A673 (cell line): ENCODE results near the gene THOC7. TPM values are rescaled to one million over a fixed set of nuclear protein-coding genes. Genes with fewer than 3 reads are reported as not detected.

ENCODE experiments used
- BruUV-seq: library from RNA; stranded (reverse); fragments of 400-500 nt; replicated peaks from 2 replicates; lab custom pipeline; 2021; lab: Mats Ljungman, UMichigan
- CTCF ChIA-PET: fragments of 300-600 bp; sonication (Branson Sonifier 250); formaldehyde crosslinking; loops from one replicate; lab custom pipeline; 2022; ENCODE audit warnings: antibody characterized with exemption; lab: Charles Lee
- POLR2A ChIA-PET: fragments of 300-600 bp; sonication (Branson Sonifier 250); formaldehyde crosslinking; loops from one replicate; lab custom pipeline; 2022; ENCODE audit warnings: antibody characterized with exemption; ENCODE audit not compliant: low non-redundant PET; lab: Charles Lee
- DNase-seq: peaks from one replicate; pipeline ENCODE4 v3.0.0-alpha.2; 2015; ENCODE audit warnings: low spot score
- H3K27ac ChIP-seq: fragments of 200-600 bp; sonication (generic); 2 replicates; pipeline ENCODE4 v1.5.1; 2016; ENCODE audit warnings: mixed run types, low read depth, mild to moderate bottlenecking, mixed read lengths, antibody characterized with exemption, low read length; ENCODE audit not compliant: poor library complexity, severe bottlenecking
- H3K27me3 ChIP-seq: fragments of 200-600 bp; sonication (generic); replicated peaks from 2 replicates; pipeline ENCODE4 v1.6.1; 2017; ENCODE audit warnings: mixed run types, low read depth, mild to moderate bottlenecking, mixed read lengths, antibody characterized with exemption, low read length; ENCODE audit not compliant: insufficient read depth, poor library complexity
- H3K36me3 ChIP-seq: fragments of 200-600 bp; sonication (generic); 2 replicates; pipeline ENCODE4 v1.6.1; 2016; ENCODE audit warnings: mixed run types, mild to moderate bottlenecking, mixed read lengths, antibody characterized with exemption, low read length; ENCODE audit not compliant: insufficient read depth, poor library complexity, severe bottlenecking
- H3K4me1 ChIP-seq: fragments of 200-600 bp; sonication (generic); 2 replicates; pipeline ENCODE4 v1.6.1; 2017; ENCODE audit warnings: mixed run types, mild to moderate bottlenecking, mixed read lengths, antibody characterized with exemption, low read length; ENCODE audit not compliant: insufficient read depth, poor library complexity, severe bottlenecking
- H3K4me3 ChIP-seq: fragments of 200-600 bp; sonication (generic); 2 replicates; pipeline ENCODE4 v1.5.1; 2016; ENCODE audit warnings: low read depth, mixed run types, mild to moderate bottlenecking, mixed read lengths, low read length; ENCODE audit not compliant: poor library complexity, severe bottlenecking
- H3K9me3 ChIP-seq: fragments of 200-600 bp; sonication (generic); 2 replicates; pipeline ENCODE4 v1.6.1; 2016; ENCODE audit warnings: mixed run types, low read depth, mild to moderate bottlenecking, mixed read lengths, antibody characterized with exemption, low read length; ENCODE audit not compliant: poor library complexity, severe bottlenecking
- CTCF ChIP-seq: fragments of 300-800, 200-600 bp; sonication (generic); conservative IDR thresholded peaks from 2 replicates; pipeline ENCODE4 v1.5.1; 2017; ENCODE audit warnings: low read depth, mild to moderate bottlenecking, antibody characterized with exemption, low read length, moderate library complexity, mixed read lengths
- EZH2 ChIP-seq: fragments of 200-600 bp; sonication (generic); IDR thresholded peaks from 2 replicates; pipeline ENCODE4 v1.6.1; 2017; ENCODE audit warnings: borderline replicate concordance, low read depth, mild to moderate bottlenecking, mixed read lengths, antibody characterized with exemption, low read length; ENCODE audit not compliant: poor library complexity, severe bottlenecking
- intact Hi-C: fragments of 100-400 bp; cut with micrococcal nuclease; formaldehyde crosslinking; loops from one replicate; pipeline ENCODE4 v1.10.0; 2022; ENCODE audit not compliant: unreplicated experiment
- total RNA-seq: library from RNA; stranded (reverse); gene quantifications from 2 replicates; pipeline ENCODE4 v1.2.3, GENCODE V29; 2021

The THOC7 gene
- total RNA-seq, 1 experiment from 2014 or later: 37.3 TPM

- BruUV-seq: no TSS peak
- H3K27me3 ChIP-seq: no peaks in the 10 kb centered on the region
- no peak overlapping the region for H3K27ac ChIP-seq
- no peaks in the 10 kb centered on the region for H3K9me3 ChIP-seq
- ChIA-PET POLR2A (no interaction called here), CTCF (no interaction called here)
- TF ChIP-seq EZH2 (no peak), CTCF (no peak)
- intact Hi-C loops: no loop called here
- no peaks in the 10 kb centered on the region for H3K36me3 ChIP-seq
- H3K4me1 ChIP-seq: peaks cover 4% of the 10 kb centered on the region
- DNase-seq: no peak
- no peak overlapping the region for H3K4me3 ChIP-seq
These were observed 14.9 kb upstream of the THOC7 start for GRCh38 chr3:63878394-63879060.

GRCh38 chr3:63877737-63878393 lies 14.3 kb upstream of the THOC7 start:
- no peak for TF ChIP-seq EZH2
- no peak for TF ChIP-seq CTCF
- H3K4me1 ChIP-seq: peaks cover 4% of the 10 kb centered on the region
- ChIA-PET POLR2A (no interaction called here), CTCF (no interaction called here)
- H3K9me3 ChIP-seq: no peaks in the 10 kb centered on the region
- no peak overlapping the region for H3K4me3 ChIP-seq
- no peaks in the 10 kb centered on the region for H3K27me3 ChIP-seq
- BruUV-seq: no TSS peak
- intact Hi-C loops: no loop called here
- H3K36me3 ChIP-seq: no peaks in the 10 kb centered on the region
- DNase-seq: no peak
- H3K27ac ChIP-seq: no peak overlapping the region

GRCh38 chr3:63876260-63876659 lies 12.7 kb upstream of the THOC7 start:
- TF ChIP-seq EZH2: no peak
- H3K4me3 ChIP-seq: no peak overlapping the region
- no peak for DNase-seq
- peaks cover 4% of the 10 kb centered on the region for H3K4me1 ChIP-seq
- ChIA-PET CTCF (no interaction called here), POLR2A (no interaction called here)
- no peaks in the 10 kb centered on the region for H3K9me3 ChIP-seq
- H3K27me3 ChIP-seq: no peaks in the 10 kb centered on the region
- H3K27ac ChIP-seq: no peak overlapping the region
- no TSS peak for BruUV-seq
- H3K36me3 ChIP-seq: no peaks in the 10 kb centered on the region
- intact Hi-C loops: no loop called here
